Measurements from ENCODE around the gene ZNF248.
"Not testable (repeated sequence)": the region's sequence is repeated elsewhere in the genome, so short reads cannot be mapped to it uniquely, and the experiment has no call there.

ZNF248 gene

GRCh38 chr10:37857287-37858211 is at the start of gene ZNF248:
Gene ZNF248 (minus strand): TSS chr10:37857610. CDS start chr10:37856310, 1,300 bp downstream.
- DNase-seq (ENCODE audit: low read depth, low spot score): peak; percentile 92

- no peak for DNase-seq (ENCODE audit: low read depth, low spot score)
These were observed 49.0 kb upstream of the ZNF248 start for GRCh38 chr10:37906382-37906781.

GRCh38 chr10:37896436-37896835 is 39.0 kb upstream of the ZNF248 start:
- no peak for DNase-seq (ENCODE audit: low read depth, low spot score)

- no peak for DNase-seq (ENCODE audit: low read depth, low spot score)
These were observed 38.3 kb upstream of the ZNF248 start for GRCh38 chr10:37895674-37896073.

- DNase-seq (ENCODE audit: low read depth, low spot score): no peak
These were observed 28.4 kb upstream of the ZNF248 start for GRCh38 chr10:37885850-37886249.

GRCh38 chr10:37872955-37873354 is 15.5 kb upstream of the ZNF248 start:
- no peak for DNase-seq (ENCODE audit: low read depth, low spot score)

GRCh38 chr10:37872283-37872682 is 14.9 kb upstream of the ZNF248 start:
- no peak for DNase-seq (ENCODE audit: low read depth, low spot score)

GRCh38 chr10:37871568-37872251 is 14.3 kb upstream of the ZNF248 start:
- no peak for DNase-seq (ENCODE audit: low read depth, low spot score)

GRCh38 chr10:37871143-37871542 is 13.7 kb upstream of the ZNF248 start:
- DNase-seq (ENCODE audit: low read depth, low spot score): no peak

GRCh38 chr10:37868796-37869195 is 11.4 kb upstream of the ZNF248 start:
- DNase-seq (ENCODE audit: low read depth, low spot score): no peak

- no peak for DNase-seq (ENCODE audit: low read depth, low spot score)
These were observed 8.8 kb upstream of the ZNF248 start for GRCh38 chr10:37865957-37866803.

- DNase-seq (ENCODE audit: low read depth, low spot score): no peak
These were observed 7.9 kb upstream of the ZNF248 start for GRCh38 chr10:37865264-37865663.

- DNase-seq (ENCODE audit: low read depth, low spot score): no peak
These were observed 3.2 kb upstream of the ZNF248 start for GRCh38 chr10:37860494-37861190.

GRCh38 chr10:37859270-37859669 is 1.9 kb upstream of the ZNF248 start:
- not testable (repeated sequence) for DNase-seq (ENCODE audit: low read depth, low spot score)

GRCh38 chr10:37856881-37857286 is 526 bp downstream of the ZNF248 start:
- no peak for DNase-seq (ENCODE audit: low read depth, low spot score)

- DNase-seq (ENCODE audit: low read depth, low spot score): no peak
These were observed 1.8 kb downstream of the ZNF248 start for GRCh38 chr10:37855636-37856035.

GRCh38 chr10:37854626-37855025 is 2.8 kb downstream of the ZNF248 start:
- no peak for DNase-seq (ENCODE audit: low read depth, low spot score)

- DNase-seq (ENCODE audit: low read depth, low spot score): no peak
These were observed 12.8 kb downstream of the ZNF248 start for GRCh38 chr10:37844644-37845043.

GRCh38 chr10:37839243-37839642 is 18.2 kb downstream of the ZNF248 start:
- DNase-seq (ENCODE audit: low read depth, low spot score): no peak

GRCh38 chr10:37831495-37832333 is 25.7 kb downstream of the ZNF248 start:
- DNase-seq (ENCODE audit: low read depth, low spot score): no peak

Measured in activated CD4-positive, CD25-positive, alpha-beta regulatory T cell treated with anti-CD3 and anti-CD28 coated beads, Interleukin-2, amount 50 U/mL, for 16 hours (primary cell).